Mesenchymal stem cell (in vitro differentiated cells and primary cell): ENCODE data around the gene SHTN1.

ENCODE experiments used
- DNase-seq: peaks from one replicate; pipeline ENCODE4 v3.0.0-alpha.2; 2013
- H2AFZ ChIP-seq: one replicate; pipeline ENCODE4 v1.6.1; 2013; ENCODE audit warnings: low read depth, mild to moderate bottlenecking, control low read depth, inconsistent platforms, low read length, moderate library complexity
- H2AK5ac ChIP-seq: 2 replicates; pipeline ENCODE4 v1.6.1; 2013; ENCODE audit warnings: low read length, moderate library complexity, mild to moderate bottlenecking, inconsistent platforms; ENCODE audit not compliant: severe bottlenecking
- H2BK120ac ChIP-seq: one replicate; pipeline ENCODE4 v1.6.1; 2013; ENCODE audit warnings: low read depth, mild to moderate bottlenecking, inconsistent platforms, low read length, moderate library complexity
- H2BK12ac ChIP-seq, 2 experiments: one replicate each; pipeline ENCODE4 v1.6.1; 2013; ENCODE audit warnings: inconsistent platforms in 2 of 2, low read length in 2 of 2, mild to moderate bottlenecking in 2 of 2, moderate library complexity in 2 of 2, control low read depth in 1 of 2
- H2BK15ac ChIP-seq: one replicate; pipeline ENCODE4 v1.6.1; 2013; ENCODE audit warnings: mild to moderate bottlenecking, low read depth, inconsistent platforms; ENCODE audit not compliant: poor library complexity, severe bottlenecking
- H2BK5ac ChIP-seq: 2 replicates; pipeline ENCODE4 v1.6.1; 2013; ENCODE audit warnings: low read depth, mild to moderate bottlenecking, low read length, control low read depth, inconsistent platforms; ENCODE audit not compliant: poor library complexity, severe bottlenecking
- H3K14ac ChIP-seq, 2 experiments: one replicate each; pipeline ENCODE4 v1.6.1; 2013; ENCODE audit warnings: inconsistent platforms in 2 of 2, low read length in 2 of 2, control low read depth in 1 of 2, mild to moderate bottlenecking in 1 of 2, moderate library complexity in 1 of 2
- H3K18ac ChIP-seq, 2 experiments: one replicate each; pipeline ENCODE4 v1.6.1; 2013; ENCODE audit warnings: inconsistent platforms in 2 of 2, low read length in 2 of 2, control low read depth in 1 of 2, low read depth in 1 of 2, mild to moderate bottlenecking in 1 of 2
- H3K23ac ChIP-seq, 2 experiments: one replicate each; pipeline ENCODE4 v1.6.1; 2013; ENCODE audit warnings: inconsistent platforms in 2 of 2, low read length in 2 of 2, mild to moderate bottlenecking in 2 of 2, moderate library complexity in 2 of 2, control low read depth in 1 of 2
- H3K27ac ChIP-seq: 2 replicates; pipeline ENCODE4 v1.5.1; 2013; ENCODE audit warnings: mild to moderate bottlenecking, moderate library complexity, low read length, control low read depth, inconsistent platforms; ENCODE audit not compliant: poor library complexity, severe bottlenecking
- H3K27me3 ChIP-seq, 2 experiments: 2 replicates each; pipeline versions ENCODE4 v1.6.1 to v1.7.0; 2013; ENCODE audit warnings: low read length in 2 of 2, mild to moderate bottlenecking in 2 of 2, moderate library complexity in 2 of 2, control low read depth in 1 of 2, inconsistent platforms in 1 of 2; ENCODE audit not compliant: control insufficient read depth in 1 of 2, insufficient read depth in 1 of 2
- H3K36me3 ChIP-seq, 2 experiments: 2 replicates each; pipeline versions ENCODE4 v1.6.1 to v1.7.0; 2013; ENCODE audit warnings: low read length in 2 of 2, control low read depth in 1 of 2, inconsistent platforms in 1 of 2, low read depth in 1 of 2, mild to moderate bottlenecking in 1 of 2; ENCODE audit not compliant: insufficient read depth in 2 of 2, control insufficient read depth in 1 of 2
- H3K4ac ChIP-seq, 2 experiments: one replicate each; pipeline ENCODE4 v1.6.1; 2013; ENCODE audit warnings: inconsistent platforms in 2 of 2, low read length in 2 of 2, mild to moderate bottlenecking in 2 of 2, moderate library complexity in 2 of 2, control low read depth in 1 of 2, low read depth in 1 of 2
- H3K4me1 ChIP-seq: 2 replicates; pipeline ENCODE4 v1.6.1; 2013; ENCODE audit warnings: low read depth, low read length, control low read depth; ENCODE audit not compliant: control insufficient read depth, insufficient read depth
- H3K4me2 ChIP-seq: 2 replicates; pipeline ENCODE4 v1.6.1; 2013; ENCODE audit warnings: low read length, mild to moderate bottlenecking, inconsistent platforms; ENCODE audit not compliant: poor library complexity, severe bottlenecking
- H3K4me3 ChIP-seq, 2 experiments: 2 replicates each; pipeline versions ENCODE4 v1.5.1 to v1.7.0; 2013; ENCODE audit warnings: low read length in 2 of 2, mild to moderate bottlenecking in 2 of 2, control low read depth in 1 of 2, low read depth in 1 of 2; ENCODE audit not compliant: insufficient read depth in 1 of 2
- H3K79me1 ChIP-seq: replicated peaks from 2 replicates; pipeline ENCODE4 v1.6.1; 2013; ENCODE audit warnings: mild to moderate bottlenecking, control low read depth, low read length, inconsistent platforms; ENCODE audit not compliant: poor library complexity, severe bottlenecking
- H3K9ac ChIP-seq: 2 replicates; pipeline ENCODE4 v1.7.0; 2013; ENCODE audit warnings: mild to moderate bottlenecking, low read length, moderate library complexity
- H3K9me3 ChIP-seq: 2 replicates; pipeline ENCODE4 v1.7.0; 2013; ENCODE audit warnings: mild to moderate bottlenecking, low read length; ENCODE audit not compliant: control insufficient read depth
- H4K8ac ChIP-seq: one replicate; pipeline ENCODE4 v1.6.1; 2013; ENCODE audit warnings: inconsistent platforms, mild to moderate bottlenecking, low read length, moderate library complexity
- H4K91ac ChIP-seq: one replicate; pipeline ENCODE4 v1.6.1; 2013; ENCODE audit warnings: mild to moderate bottlenecking, low read length, inconsistent platforms
- WGBS: methylation state at CpG from one replicate; pipeline ENCODE4 v1.1.7; 2013; ENCODE audit warnings: mixed read lengths; 5-methylcytosine and 5-hydroxymethylcytosine counted together

SHTN1 gene

DNA sequence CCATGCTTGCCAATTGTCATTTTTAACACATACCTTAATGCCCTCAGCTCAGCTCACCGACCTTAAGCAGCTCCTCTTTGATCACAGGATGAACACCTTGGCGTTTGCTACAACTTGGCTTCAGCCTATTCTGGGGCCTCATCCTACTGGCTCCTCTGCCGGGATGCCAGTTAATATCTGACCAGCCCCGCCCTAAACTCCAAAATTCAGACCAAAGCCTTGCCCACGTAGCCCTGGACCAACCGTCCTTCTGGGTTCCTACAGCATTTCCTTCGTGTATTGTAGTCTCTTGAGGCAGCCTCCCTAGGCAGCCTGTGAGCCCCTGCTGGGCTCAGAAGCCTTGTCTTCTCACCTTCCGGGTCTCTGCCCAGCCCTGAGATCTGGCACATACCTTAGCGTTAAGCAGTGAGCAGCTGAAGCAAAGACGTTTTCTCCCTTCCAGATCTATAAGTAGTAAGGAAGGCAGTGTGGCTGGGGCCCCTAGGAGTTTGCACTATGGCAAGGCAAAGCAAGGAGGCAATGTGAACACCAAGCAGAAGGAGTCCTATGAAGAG is 154.9 kb downstream of the SHTN1 start:
- Histone ChIP-seq H3K4me3 (peak overlapping the region; percentile 79 to 91), H3K79me1 (peaks cover 5% of the 10 kb centered on the region), H3K18ac (peak overlapping the region; percentile 16 to 59), H3K27me3 (no peaks in the 10 kb centered on the region), H3K9me3 (no peaks in the 10 kb centered on the region), H2BK15ac (peak overlapping the region; percentile 19), H3K14ac (no peak overlapping the region), H2BK120ac (no peak overlapping the region), H3K36me3 (no peaks in the 10 kb centered on the region), H2AFZ (peak overlapping the region; percentile 94), H2BK5ac (no peak overlapping the region), H4K91ac (peak overlapping the region; percentile 43), H3K4me1 (peaks cover 15% of the 10 kb centered on the region), H3K23ac (no peak overlapping the region), H4K8ac (peak overlapping the region; percentile 83), H3K27ac (peak overlapping the region; percentile 61), H2AK5ac (peak overlapping the region; percentile 17), H3K9ac (peak overlapping the region; percentile 91), H3K4ac (peak overlapping the region; percentile 34 to 48), H2BK12ac (no peak overlapping the region), H3K4me2 (peak overlapping the region; percentile 83)
- no peak for DNase-seq
- WGBS: 39% methylated on average over 10 of the region's 10 CpGs

DNA sequence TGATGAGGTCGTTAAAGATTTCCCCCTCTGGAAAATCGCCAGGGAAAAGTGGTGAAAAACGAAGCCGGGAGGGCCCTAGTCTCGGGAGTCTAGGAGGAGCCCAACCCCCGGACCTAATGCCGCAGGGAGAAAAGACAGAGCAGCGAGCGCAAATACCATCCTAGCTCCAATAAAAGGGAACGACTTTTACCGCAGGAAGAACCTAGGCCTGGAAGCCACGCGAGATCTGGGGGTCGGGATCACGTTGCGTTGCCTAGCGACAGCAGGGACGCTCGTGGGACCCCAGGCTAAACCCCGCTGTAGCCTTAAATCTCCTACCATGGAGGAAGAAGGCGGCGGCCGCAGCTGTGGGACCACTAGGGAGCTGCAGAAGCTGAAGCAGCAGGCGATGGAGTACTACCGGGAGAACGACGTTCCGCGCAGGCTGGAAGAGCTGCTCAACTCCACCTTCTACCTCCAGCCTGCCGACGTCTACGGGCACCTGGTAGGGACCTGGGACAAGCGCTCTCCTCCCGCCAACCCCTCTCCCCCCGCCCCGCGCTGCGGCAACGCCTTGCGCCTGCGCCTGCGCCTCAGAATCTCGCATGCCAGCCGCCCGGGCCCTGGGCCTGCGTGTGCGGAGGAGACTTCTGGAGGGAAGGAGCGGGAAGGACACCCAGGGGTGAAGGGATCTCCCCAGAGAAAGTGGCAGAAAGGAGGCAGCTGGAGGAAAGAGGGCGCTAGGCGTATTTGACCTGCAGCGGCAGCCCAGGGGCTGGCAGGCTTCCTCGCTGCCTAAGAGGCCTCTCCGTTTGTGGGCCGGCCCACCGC is 155.5 kb downstream of the SHTN1 start, which contains the start of gene ENO4:
Gene ENO4, plus strand, starts transcription at position 252 of the 810 bp plus-strand sequence. Its CDS starts 68 bp downstream, at position 320.
- WGBS: 4% methylated on average over 37 of the region's 55 CpGs
- DNase-seq: peak; percentile 88

DNA sequence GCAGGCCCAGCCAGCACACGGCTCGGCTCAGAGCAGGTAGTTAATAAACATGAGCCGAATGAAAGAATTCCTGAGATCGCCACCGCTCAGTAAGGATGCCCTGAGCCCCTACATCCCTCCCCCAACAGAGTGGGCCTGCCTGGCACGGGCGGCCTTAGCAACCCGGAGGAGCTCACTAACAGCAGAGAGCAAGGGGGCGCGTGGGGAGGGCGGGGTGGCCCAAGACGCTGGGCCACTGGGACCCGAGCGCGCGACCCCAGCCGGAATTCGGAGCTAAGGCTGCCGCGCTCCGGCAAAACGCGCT is 156.1 kb downstream of the SHTN1 start:
- WGBS: 1% methylated on average over 23 of the region's 23 CpGs
- Histone ChIP-seq H3K79me1 (peaks cover 5% of the 10 kb centered on the region), H3K4me3 (peak overlapping the region; percentile 79 to 91), H2BK12ac (no peak overlapping the region), H3K4me1 (peaks cover 15% of the 10 kb centered on the region), H3K14ac (no peak overlapping the region), H4K91ac (peak overlapping the region; percentile 37), H3K18ac (peak overlapping the region; percentile 54 to 55), H2AK5ac (no peak overlapping the region), H2BK15ac (peak overlapping the region; percentile 49), H3K27ac (peak overlapping the region; percentile 88), H4K8ac (peak overlapping the region; percentile 83), H2BK120ac (peak overlapping the region; percentile 45), H3K36me3 (no peaks in the 10 kb centered on the region), H3K4ac (peak overlapping the region in 1 of 2 experiments; percentile 35), H2BK5ac (no peak overlapping the region), H3K4me2 (peak overlapping the region; percentile 83), H3K9me3 (no peaks in the 10 kb centered on the region), H3K27me3 (no peaks in the 10 kb centered on the region), H2AFZ (peak overlapping the region; percentile 73), H3K23ac (peak overlapping the region; percentile 14 to 66), H3K9ac (peak overlapping the region; percentile 91)
- DNase-seq: no peak

More for the DNA sequence above, 155.5 kb downstream of the SHTN1 start, which contains the start of gene ENO4:
- H4K91ac ChIP-seq: peak within 1 kb of the TSS; percentile 48
- peak within 1 kb of the TSS; percentile 79 to 91 for H3K4me3 ChIP-seq
- H3K27me3 ChIP-seq: no peaks in the 10 kb centered on the region
- H3K27ac ChIP-seq: peak within 1 kb of the TSS; percentile 88
- no peaks in the 10 kb centered on the region for H3K9me3 ChIP-seq
- peak within 1 kb of the TSS; percentile 49 for H2BK15ac ChIP-seq
- peak within 1 kb of the TSS; percentile 63 to 92 for H3K18ac ChIP-seq
- peak within 1 kb of the TSS; percentile 14 to 66 for H3K23ac ChIP-seq
- peak within 1 kb of the TSS; percentile 35 to 48 for H3K4ac ChIP-seq
- no peaks in the 10 kb centered on the region for H3K36me3 ChIP-seq
- H3K9ac ChIP-seq: peak within 1 kb of the TSS; percentile 91
- H3K4me1 ChIP-seq: peaks cover 15% of the 10 kb centered on the region
- H3K79me1 ChIP-seq: peaks cover 5% of the 10 kb centered on the region
- H2BK120ac ChIP-seq: peak within 1 kb of the TSS; percentile 45
- H2BK12ac ChIP-seq: peak within 1 kb of the TSS in 1 of 2 experiments; percentile 64
- H3K4me2 ChIP-seq: peak within 1 kb of the TSS; percentile 83
- peak within 1 kb of the TSS; percentile 94 for H2AFZ ChIP-seq
- H3K14ac ChIP-seq: no peak within 1 kb of the TSS
- peak within 1 kb of the TSS; percentile 83 for H4K8ac ChIP-seq
- H2AK5ac ChIP-seq: peak within 1 kb of the TSS; percentile 17
- no peak within 1 kb of the TSS for H2BK5ac ChIP-seq
